ENCODE measurements around the gene RBM45.
"Not testable (repeated sequence)": the region's sequence is repeated elsewhere in the genome, so short reads cannot be mapped to it uniquely, and the experiment has no call there.

RBM45 gene

GRCh38 chr2:178112202-178113152 is at the start of gene RBM45:
TSS of gene RBM45 (plus strand) at chr2:178112437. CDS start at chr2:178112547, 110 bp downstream.
- DNase-seq = peak; percentile 92

- DNase-seq = no peak
These were observed 45.9 kb upstream of the RBM45 start for GRCh38 chr2:178066324-178066723.

DNA sequence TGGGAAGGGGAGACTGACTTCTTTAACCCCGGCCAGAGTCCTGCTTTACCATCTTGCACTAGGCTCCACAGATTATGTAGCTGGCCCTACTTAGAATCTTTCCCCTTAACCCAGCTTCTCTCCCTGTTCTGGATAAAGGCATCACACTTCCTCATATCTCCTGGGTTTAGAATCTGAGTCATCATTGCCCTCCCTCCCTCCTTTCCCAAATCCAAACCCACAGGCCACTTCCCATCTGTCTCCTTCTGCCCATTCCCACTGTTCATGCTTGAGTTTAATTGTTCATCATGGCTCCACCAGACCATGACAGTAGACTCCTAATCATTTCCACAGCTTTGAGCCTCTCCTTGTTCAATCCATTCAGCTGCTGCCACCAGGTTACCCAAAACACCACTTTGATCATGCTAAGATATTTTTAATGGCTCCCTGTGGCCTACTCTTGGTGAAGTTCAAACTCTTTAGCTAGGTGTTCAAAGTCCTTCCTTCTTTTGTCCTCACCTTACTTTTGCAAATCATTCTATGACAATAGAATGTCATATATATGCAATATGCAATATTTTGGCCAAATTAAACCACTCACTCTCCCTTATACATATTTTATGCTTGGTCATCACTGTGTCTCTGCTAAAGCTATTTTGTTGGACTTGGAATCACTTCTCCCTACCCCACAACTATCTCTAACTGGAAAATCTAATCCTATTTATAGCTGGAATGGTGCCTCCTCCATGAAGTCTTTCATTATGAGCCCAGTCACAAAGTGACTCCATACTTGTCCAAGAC is 45.2 kb upstream of the RBM45 start:
- DNase-seq = no peak

GRCh38 chr2:178068823-178069454 is 43.3 kb upstream of the RBM45 start:
- DNase-seq = no peak

DNA sequence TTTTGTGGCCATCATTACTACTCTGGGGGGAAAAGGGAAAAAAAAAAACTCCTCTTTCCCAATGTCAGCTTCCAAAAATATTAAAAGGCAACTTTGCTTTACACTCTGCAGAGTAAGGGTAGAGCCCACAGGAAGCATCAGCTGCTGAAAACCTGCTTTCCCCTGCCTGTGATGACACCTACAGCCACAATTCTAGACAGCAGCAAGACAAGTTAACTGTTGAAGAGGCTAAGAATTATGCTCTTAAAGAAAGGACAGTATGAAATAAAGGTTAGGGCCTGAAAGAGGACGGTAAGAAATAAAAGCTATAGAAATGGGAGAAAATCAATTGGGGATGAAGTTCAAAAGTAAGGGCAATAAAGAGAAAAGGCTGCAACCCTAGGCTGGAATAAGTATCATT is 42.7 kb upstream of the RBM45 start:
- no peak for DNase-seq

GRCh38 chr2:178070824-178071223 is 41.4 kb upstream of the RBM45 start:
- DNase-seq = no peak

- no peak for DNase-seq
These were observed 40.2 kb upstream of the RBM45 start for GRCh38 chr2:178072000-178072382.

GRCh38 chr2:178072383-178073301 is 39.6 kb upstream of the RBM45 start, which contains the start of gene PDE11A:
TSS of gene PDE11A (minus strand) at chr2:178072777. CDS start at chr2:178072437, 340 bp downstream.
- DNase-seq = peak; percentile 17

DNA sequence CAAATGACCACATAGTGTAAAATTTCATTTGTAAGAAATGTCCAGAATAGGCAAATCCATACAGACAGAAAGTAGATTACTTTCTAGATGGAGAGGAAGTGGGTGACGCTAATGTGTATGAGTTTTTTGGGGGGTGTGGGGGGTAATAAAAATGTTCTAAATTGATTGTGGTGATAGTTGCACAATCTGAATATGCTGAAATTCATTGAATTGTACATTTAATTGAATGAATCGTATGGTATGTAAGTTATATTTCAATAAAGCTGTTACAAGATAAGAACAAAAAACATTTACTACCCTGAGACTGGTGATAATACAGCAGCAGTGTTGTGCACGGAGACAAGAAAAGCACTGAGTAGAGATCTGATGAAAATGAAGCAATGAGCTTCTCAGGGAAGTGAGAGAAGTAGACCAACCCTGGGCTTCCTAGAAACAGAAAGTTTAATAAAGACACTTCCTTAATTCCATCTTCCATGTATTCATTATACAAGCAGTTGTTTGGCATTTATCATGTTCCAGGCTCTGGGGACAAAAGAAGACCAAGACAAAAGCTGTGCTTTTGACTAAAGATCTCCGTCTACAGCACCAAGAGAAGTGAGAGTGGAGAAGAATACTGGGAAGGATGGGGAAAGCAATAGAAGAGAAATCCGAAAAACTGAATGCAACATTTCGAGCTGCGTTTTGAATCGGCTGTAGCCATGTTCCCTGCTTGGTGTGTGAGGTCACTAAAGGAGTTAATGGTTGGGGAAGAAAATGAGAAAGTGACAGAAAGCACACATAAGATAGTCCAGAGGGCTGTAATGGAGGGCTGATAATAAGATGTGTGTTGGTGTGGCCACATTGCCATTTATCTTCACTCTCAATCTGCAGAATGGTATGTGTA is 37.9 kb upstream of the RBM45 start:
- DNase-seq = no peak

GRCh38 chr2:178075006-178075326 is 37.3 kb upstream of the RBM45 start:
- DNase-seq = no peak

- no peak for DNase-seq
These were observed 36.1 kb upstream of the RBM45 start for GRCh38 chr2:178076130-178076529.

GRCh38 chr2:178079279-178079678 is 33.0 kb upstream of the RBM45 start:
- not testable (repeated sequence) for DNase-seq

- no peak for DNase-seq
These were observed 29.7 kb upstream of the RBM45 start for GRCh38 chr2:178082408-178083045.

DNA sequence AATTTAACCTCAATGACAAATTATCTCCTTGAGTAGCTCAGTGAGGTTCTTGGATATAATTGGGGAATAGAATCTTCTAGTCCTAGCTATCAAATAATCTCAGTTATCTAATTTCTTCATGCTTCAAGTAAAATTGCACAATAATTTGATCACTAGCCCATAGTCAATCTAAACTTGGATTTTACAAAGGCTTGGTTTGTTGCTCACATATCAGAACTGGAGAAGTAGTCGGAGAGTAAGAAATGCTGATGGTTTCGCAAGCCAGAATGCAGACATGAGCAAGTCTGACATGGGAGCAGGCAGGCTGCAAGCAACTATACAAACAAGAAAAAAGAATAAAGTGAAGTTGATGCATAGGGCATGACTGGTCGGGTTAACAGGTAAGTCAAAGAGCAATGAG is 28.0 kb upstream of the RBM45 start:
- DNase-seq = no peak

- no peak for DNase-seq
These were observed 23.4 kb upstream of the RBM45 start for GRCh38 chr2:178088774-178089270.

DNA sequence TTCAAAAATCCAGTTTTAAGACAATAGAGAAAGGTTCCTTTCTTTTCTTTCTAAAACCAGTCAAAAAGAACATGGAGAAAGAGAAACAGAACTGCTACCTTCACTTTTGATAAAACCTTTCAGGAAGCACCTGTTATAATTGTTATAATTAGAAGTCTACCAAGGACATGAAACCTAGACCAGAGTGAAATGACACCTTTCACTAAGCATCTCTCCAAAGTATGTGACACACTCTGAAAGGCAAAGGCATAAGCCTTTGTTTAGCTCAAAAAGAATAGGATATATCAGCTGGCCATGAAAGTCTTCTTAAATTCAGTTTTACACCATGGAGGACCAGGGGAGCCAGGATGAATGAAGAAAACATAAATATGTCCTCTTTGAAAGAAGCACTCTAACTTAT is 18.8 kb upstream of the RBM45 start:
- no peak for DNase-seq

DNA sequence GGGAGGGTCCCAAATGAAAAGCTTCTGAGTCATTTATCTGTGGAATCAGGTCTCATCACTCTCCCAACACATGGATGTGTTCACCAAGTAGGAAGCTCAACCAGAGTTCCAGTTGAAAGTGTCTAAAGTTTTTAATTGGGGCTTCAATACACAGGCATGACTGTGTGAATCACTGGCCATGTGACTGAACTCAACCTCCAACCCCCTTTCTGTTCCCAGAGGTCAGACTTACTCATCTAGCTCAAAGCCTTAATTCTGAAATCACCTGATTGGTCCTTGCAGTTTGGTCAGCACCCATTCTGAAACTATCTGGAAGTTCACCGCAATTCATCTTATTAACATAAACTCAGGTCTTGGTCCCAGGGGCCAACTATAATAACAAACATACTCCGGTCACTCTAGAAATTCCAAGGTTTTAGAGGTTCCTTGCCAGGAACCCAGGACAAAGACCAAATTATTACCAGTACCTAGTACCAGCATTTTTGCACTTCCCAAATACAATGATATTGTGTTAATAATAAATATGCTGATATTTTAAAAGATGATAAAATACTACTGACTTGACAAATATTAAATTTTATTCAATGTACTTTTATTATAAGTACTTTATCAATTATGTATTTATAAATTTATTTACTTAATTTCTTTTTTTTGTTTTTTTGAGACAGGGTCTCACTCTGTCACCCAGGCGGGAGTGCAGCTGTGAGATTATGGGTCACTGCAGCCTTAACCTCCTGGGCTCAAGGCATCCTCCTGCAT is 10.7 kb upstream of the RBM45 start:
- DNase-seq = no peak

DNA sequence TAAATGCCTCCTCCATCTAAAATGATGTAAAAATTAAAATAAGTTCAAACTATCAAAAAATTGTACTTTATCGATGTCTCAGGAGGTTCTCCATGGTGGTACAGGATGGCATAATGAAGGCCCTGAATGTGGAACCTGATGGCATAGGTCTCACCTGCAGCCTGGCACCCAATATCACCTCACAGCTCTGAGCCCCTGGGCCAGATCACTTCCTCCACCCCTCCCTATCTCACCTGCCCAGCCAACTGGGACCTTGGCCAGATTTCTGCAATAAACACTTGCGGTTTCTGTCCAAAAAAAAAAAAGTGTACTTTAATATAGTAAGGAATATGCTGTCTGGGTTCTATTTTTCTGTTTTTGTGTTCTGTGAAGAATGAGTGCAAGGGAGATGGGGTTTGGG is 6.7 kb upstream of the RBM45 start:
- DNase-seq = no peak

DNA sequence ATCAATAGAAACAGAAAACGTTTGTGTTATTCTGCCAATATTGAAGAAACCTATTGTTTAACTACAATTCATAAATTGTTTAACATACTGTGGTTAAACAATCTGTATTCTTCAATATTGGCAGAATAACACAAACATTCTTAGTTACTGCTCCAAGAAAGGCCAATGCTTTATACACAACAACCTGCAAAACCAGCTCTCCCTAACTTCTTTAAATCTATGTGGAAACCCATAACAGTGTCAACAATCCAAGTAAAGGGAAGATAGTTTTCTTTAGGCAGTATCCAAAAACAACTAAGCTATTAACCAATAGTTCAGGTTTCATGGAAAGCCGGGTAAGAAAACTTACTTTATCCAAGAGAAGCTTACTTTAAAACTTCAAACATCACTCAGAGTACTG is 6.2 kb upstream of the RBM45 start:
- DNase-seq = no peak

DNA sequence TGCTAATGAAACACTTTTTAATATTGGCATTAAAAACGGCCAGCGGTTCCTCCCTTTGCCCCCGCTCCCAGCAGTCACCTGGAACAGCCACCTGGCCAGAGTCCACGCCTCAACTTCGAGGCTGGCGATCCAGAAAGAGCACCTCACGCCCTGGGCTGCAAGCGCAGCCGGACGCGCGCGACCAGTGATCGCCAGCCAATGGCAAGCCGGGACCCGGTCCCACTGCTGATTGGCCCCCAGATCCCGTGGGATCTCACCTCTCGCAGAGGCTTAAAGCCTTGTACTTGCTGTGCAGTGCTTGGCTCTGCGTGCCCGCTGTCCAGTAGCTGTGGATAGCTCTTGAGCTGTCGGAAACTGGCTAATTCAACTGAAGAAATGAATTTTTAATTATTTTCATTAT is 4.1 kb upstream of the RBM45 start:
- DNase-seq = no peak

Data from CD4-positive, alpha-beta T cell treated with Interleukin-17A for 4 hours (primary cell).